Effector memory CD4-positive, alpha-beta T cell (primary cell): ENCODE results near the gene MPP2.
"Not testable (repeated sequence)": the region's sequence is repeated elsewhere in the genome, so short reads cannot be mapped to it uniquely, and the experiment has no call there.

Experiments used
- DNase-seq, 3 donors: peaks; one replicate each; pipeline ENCODE4 v3.0.0-alpha.2; 2020
- H3K27ac ChIP-seq: 2 replicates; pipeline ENCODE4 v1.7.0; 2013; ENCODE audit warnings: mild to moderate bottlenecking, low read length, moderate library complexity; ENCODE audit not compliant: insufficient read depth, poor library complexity, severe bottlenecking
- H3K27me3 ChIP-seq: replicated peaks from 2 replicates; pipeline ENCODE4 v1.7.0; 2013; ENCODE audit warnings: mild to moderate bottlenecking, low read length; ENCODE audit not compliant: insufficient read depth, control insufficient read depth, poor library complexity, severe bottlenecking
- H3K36me3 ChIP-seq: 2 replicates; pipeline ENCODE4 v1.7.0; 2013; ENCODE audit warnings: mild to moderate bottlenecking, low read length, moderate library complexity; ENCODE audit not compliant: control insufficient read depth, insufficient read depth
- H3K4me1 ChIP-seq: 2 replicates; pipeline ENCODE4 v1.7.0; 2013; ENCODE audit warnings: low read length, mild to moderate bottlenecking; ENCODE audit not compliant: control insufficient read depth, insufficient read depth, poor library complexity, severe bottlenecking
- H3K4me3 ChIP-seq: 2 replicates; pipeline ENCODE4 v1.7.0; 2013; ENCODE audit warnings: low read length, low read depth, mild to moderate bottlenecking; ENCODE audit not compliant: insufficient read depth, poor library complexity, severe bottlenecking
- H3K9me3 ChIP-seq: 2 replicates; pipeline ENCODE4 v1.7.0; 2013; ENCODE audit warnings: mild to moderate bottlenecking, low read length, moderate library complexity; ENCODE audit not compliant: control insufficient read depth

MPP2 gene

DNA sequence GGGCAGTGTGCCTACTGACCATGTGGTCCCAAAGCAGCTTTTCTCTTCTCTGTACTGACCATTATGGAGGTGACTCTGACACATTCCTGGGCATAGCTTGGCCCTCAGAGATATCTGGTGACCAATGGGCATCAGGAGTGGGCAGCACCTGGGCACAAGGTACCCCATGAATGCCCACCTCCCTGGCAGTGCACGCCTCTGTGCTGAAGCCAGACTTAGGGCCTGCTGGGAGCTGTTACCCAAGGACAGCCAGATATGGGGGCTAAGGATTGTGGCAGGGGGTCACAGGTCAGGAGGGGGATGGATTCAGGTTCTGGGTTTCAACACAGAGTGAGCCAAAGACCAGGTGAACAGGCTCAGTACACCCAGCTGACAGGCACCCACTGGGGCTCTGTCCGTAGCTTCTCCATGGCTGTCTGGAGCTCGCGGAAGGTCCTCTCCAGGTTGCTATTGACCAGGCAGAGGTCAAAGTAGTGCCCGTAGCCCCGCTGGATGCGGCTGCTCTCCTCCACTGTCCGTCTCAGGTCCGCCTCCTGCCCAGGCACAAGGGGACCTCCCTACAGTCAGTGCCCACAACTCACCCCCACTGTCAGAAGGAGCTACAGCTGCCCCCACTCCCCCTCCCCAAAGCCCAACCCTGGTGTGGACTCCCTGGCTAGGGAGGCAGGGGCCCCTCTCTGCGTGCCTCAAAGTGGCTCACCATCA lies 29.7 kb downstream of the MPP2 start:
- H3K27ac ChIP-seq, result no peak overlapping the region
- DNase-seq, result no peak
- H3K27me3 ChIP-seq, result no peaks in the 10 kb centered on the region
- no peak overlapping the region for H3K4me3 ChIP-seq
- H3K4me1 ChIP-seq, result no peaks in the 10 kb centered on the region
- H3K36me3 ChIP-seq, result no peaks in the 10 kb centered on the region
- H3K9me3 ChIP-seq, result no peaks in the 10 kb centered on the region

DNA sequence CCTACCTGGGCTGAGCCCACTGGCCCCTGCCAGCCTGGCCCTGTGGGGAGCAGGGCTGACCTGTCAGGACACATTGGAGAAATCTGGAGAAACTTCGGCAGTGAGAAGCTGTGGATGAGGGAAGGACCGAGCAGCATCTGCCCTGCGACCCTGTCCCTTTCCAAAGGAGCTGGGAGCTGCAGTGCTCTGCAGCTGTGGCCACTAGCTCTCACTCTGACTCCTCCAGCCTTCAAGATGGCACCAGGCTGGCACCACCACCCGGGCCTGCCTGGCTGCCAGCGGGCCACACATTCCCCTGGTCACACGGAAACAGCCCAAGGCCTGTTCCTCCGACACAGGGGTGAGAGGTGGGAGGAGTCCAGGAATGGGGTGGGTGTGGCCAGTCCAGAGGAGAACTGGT lies 30.3 kb downstream of the MPP2 start:
- Histone ChIP-seq H3K27me3 (no peaks in the 10 kb centered on the region), H3K4me3 (no peak overlapping the region), H3K27ac (no peak overlapping the region), H3K4me1 (no peaks in the 10 kb centered on the region), H3K36me3 (no peaks in the 10 kb centered on the region), H3K9me3 (no peaks in the 10 kb centered on the region)
- no peak for DNase-seq

DNA sequence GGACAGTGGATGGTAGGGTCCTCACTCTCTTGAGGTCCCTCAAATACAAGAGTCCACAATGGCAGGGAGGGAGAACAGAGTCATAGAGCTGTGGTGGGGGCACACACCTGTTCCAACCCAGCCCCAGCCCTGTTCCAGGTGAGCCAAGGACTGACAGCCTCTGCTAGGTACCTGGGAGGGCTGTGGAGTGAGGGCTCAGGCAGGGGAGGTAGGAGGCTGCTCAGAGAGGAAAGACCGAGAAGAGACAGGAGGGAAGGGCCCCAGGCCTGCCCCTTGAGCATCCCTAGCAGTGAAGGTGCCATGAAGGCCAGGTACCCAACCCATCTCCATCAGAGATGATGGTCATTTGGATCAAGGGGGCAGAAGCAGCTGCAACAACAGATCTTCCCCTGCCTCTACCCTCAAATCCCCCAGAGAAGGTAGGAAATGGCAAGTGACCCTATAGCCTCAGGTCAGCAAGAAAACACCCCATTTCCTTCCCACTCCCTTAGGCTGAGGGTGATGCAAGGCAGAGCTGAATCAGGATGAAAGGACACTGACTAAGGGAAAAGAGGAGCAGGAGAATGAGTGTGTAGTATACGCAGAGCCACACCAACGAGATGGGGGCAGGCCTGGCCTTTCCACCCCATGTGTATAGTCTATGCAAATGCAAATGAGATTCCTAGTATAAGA lies 31.7 kb downstream of the MPP2 start:
- no peaks in the 10 kb centered on the region for H3K4me1 ChIP-seq
- no peaks in the 10 kb centered on the region for H3K27me3 ChIP-seq

DNA sequence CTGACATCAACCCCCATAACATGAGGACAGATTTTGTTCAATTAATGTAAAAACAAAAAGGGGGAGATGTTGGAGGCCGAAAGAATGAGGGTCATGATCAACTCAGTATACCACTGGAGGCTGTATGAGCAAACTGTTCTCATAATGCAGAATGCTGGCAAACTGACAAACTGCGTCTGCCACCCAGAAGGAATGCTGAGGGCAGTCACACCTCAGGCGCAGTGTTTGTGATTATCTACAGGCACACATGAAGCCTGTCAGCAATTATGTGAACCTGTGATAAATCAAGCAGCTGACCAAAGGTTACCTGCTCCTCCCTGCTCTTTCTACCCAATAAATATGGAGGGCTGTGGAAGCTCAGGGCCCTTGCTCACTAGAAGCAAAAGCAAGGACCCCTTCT lies 33.0 kb downstream of the MPP2 start:
- Histone ChIP-seq H3K36me3 (no peaks in the 10 kb centered on the region), H3K9me3 (no peaks in the 10 kb centered on the region), H3K4me3 (no peak overlapping the region), H3K27ac (no peak overlapping the region), H3K4me1 (no peaks in the 10 kb centered on the region), H3K27me3 (no peaks in the 10 kb centered on the region)
- no peak for DNase-seq

More for the DNA sequence above, 31.7 kb downstream of the MPP2 start:
- no peaks in the 10 kb centered on the region for H3K9me3 ChIP-seq
- no peaks in the 10 kb centered on the region for H3K36me3 ChIP-seq
- no peak overlapping the region for H3K4me3 ChIP-seq
- DNase-seq, result no peak
- no peak overlapping the region for H3K27ac ChIP-seq

DNA sequence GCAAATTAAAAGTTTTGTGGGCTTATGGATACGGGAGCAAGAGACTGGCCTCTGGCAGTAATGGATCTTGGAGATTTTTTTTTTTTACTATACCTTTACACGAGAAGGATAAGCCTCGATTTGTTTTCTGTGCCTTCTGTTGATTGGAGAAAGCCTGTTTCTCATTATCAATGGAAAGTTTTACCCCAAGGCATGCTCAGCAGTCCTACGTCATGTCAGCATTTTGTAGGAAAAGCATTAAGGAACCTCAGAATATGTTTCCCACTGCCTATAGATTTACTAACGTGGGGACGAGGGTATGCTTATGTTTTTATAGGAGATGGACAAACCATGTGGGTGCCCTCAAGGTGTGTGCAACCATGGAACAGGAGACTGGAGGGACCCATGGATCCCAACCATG lies 33.5 kb downstream of the MPP2 start:
- no peak overlapping the region for H3K4me3 ChIP-seq
- H3K27ac ChIP-seq, result no peak overlapping the region
- no peaks in the 10 kb centered on the region for H3K9me3 ChIP-seq
- no peaks in the 10 kb centered on the region for H3K36me3 ChIP-seq
- DNase-seq, result no peak
- H3K27me3 ChIP-seq, result no peaks in the 10 kb centered on the region
- H3K4me1 ChIP-seq, result no peaks in the 10 kb centered on the region

DNA sequence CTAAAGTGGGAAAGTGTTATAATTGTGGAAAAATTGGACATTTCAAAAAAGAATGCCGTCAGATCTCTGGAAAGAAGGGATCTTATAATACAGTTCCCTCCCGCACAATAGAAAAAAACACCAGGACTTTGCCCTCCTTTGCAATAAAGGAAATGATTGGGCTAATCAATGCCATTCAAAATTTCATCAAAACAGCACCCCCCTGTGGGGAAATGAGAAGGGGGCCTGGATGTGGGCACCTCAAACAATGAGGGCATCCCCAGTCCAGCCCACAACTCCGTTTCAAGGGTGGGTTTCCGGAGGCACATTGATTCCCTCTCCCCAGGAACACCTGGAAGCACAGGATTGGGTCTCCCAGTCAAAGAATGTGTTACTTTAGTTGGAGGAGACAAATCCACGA lies 34.2 kb downstream of the MPP2 start:
- H3K27me3 ChIP-seq, result no peaks in the 10 kb centered on the region
- no peaks in the 10 kb centered on the region for H3K4me1 ChIP-seq
- H3K27ac ChIP-seq, result no peak overlapping the region
- no peaks in the 10 kb centered on the region for H3K9me3 ChIP-seq
- H3K4me3 ChIP-seq, result no peak overlapping the region
- DNase-seq, result no peak
- H3K36me3 ChIP-seq, result no peaks in the 10 kb centered on the region

DNA sequence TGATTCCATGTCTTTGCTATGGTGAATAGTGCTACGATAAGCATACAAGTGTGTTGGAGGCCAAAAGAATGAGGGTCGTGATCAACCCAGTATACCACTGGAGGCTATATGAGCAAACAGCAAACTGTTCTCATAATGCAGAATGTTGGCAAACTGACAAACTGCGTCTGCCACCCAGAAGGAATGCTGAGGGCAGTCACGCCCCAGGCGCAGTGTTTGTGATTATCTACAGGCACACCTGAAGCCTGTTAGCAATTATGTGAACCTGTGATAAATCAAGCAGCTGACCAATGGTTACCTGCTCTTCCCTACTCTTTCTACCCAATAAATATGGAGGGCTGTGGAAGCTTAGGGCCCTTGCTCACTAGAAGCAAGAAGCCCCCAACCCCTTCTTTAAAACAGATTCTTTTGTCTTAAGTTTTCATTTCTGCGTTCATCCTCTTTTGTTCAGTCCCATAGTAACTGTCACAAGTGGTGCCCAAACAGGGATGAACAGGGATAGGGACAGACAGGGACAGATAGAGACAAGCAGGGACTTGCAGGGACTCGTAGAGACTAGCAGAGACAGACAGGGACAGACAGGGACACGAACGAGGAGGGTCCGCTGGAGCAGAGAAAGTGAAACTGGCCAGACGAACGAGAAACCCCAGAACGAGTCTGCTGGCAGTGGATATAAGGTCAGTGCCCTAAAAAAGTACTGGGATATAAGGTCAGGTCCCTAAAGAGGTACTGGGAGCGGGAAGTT lies 35.2 kb downstream of the MPP2 start:
- Histone ChIP-seq H3K9me3 (no peaks in the 10 kb centered on the region), H3K27ac (no peak overlapping the region), H3K36me3 (no peaks in the 10 kb centered on the region), H3K27me3 (no peaks in the 10 kb centered on the region), H3K4me1 (no peaks in the 10 kb centered on the region), H3K4me3 (no peak overlapping the region)
- no peak for DNase-seq

DNA sequence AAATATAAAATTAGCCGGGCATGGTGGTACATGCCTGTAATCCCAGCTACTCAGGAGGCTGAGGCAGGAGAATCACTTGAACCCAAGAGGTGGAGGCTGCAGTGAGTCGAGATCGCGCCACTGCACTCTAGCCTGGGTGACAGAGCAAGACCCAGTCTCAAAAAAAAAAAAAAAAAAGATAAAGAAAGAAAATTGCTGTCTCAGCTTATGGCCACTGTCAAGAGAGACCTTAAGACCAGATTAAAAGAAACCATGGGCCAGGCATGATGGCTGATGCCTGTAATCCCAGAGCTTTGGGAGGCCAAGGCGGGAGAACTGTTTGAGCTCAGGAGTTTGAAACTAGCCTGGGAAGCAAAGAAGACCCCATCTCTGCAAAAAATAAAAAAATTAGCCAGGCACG lies 38.3 kb downstream of the MPP2 start:
- H3K4me1 ChIP-seq, H3K36me3 ChIP-seq, H3K27me3 ChIP-seq, H3K27ac ChIP-seq, H3K4me3 ChIP-seq, H3K9me3 ChIP-seq, DNase-seq: not testable (repeated sequence)

DNA sequence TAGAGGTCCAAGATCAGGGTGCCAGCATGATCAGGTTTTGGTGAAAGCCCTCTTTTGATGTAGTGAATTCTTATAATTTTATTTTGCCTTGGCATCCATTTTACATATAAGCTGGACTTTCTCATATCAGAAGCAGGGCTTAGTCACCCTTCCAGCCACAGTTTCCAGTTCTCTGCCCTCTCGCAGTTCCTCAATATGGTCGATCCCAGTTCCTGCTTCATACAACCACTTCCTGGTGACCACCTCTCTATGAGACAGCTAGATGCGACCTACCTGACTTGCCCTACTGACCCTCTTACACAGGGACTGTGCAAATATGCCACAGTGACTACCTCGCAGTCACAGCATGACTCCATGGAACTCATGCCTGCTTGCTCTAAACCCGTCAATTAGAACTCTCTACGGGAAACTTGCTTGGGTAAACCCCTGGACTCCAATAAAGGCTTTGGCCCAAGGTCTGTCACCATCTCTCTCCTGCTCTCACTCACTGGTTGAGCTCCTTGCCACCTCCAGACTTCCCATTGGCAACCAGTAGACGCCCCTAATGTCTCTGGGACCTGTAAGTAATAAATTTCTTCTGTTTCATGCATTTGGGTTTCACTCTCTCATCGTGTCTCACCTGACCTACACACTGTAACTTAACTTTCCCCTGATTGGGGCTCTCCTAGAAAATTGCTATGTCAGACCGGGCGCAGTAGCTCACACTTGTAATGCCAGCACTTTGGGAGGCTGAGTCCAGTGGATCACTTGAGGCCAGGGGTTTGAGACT lies 38.9 kb downstream of the MPP2 start:
- Histone ChIP-seq H3K9me3 (no peaks in the 10 kb centered on the region), H3K4me1 (no peaks in the 10 kb centered on the region), H3K4me3 (no peak overlapping the region), H3K27ac (no peak overlapping the region), H3K36me3 (no peaks in the 10 kb centered on the region), H3K27me3 (no peaks in the 10 kb centered on the region)
- DNase-seq, result no peak
